PC-9 (cell line): ENCODE measurements around the gene XPO5. TPM values are rescaled to one million over a fixed set of nuclear protein-coding genes. Genes with fewer than 3 reads are reported as not detected.

Experiments
- BruUV-seq: library from RNA; stranded (reverse); fragments of 400-500 nt; replicated peaks from 2 replicates; lab custom pipeline; 2021; lab: Mats Ljungman, UMichigan
- CTCF ChIA-PET: fragments of 300-600 bp; sonication (Branson Sonifier 250); formaldehyde crosslinking; loops from one replicate; lab custom pipeline; 2022; ENCODE audit warnings: antibody characterized with exemption; lab: Charles Lee
- POLR2A ChIA-PET: fragments of 300-600 bp; sonication (Branson Sonifier 250); formaldehyde crosslinking; loops from one replicate; lab custom pipeline; 2022; ENCODE audit warnings: antibody characterized with exemption; ENCODE audit not compliant: unreplicated experiment; lab: Charles Lee
- DNase-seq, 2 experiments: peaks; one replicate each; pipeline versions ENCODE4 v3.0.0 to v3.0.0-alpha.2; 2015 to 2022; ENCODE audit warnings: mixed read lengths in 1 of 2
- H2AFZ ChIP-seq: fragments of 200-600 bp; sonication (generic); 2 replicates; pipeline ENCODE4 v1.8.1; 2017; ENCODE audit warnings: antibody characterized with exemption
- H3F3A ChIP-seq: fragments of 200-600 bp; sonication (generic); 2 replicates; pipeline ENCODE4 v1.8.1; 2017; ENCODE audit warnings: antibody characterized with exemption, mild to moderate bottlenecking, low read depth; ENCODE audit not compliant: insufficient read depth
- H3K27ac ChIP-seq: fragments of 200-600 bp; sonication (generic); 2 replicates; pipeline ENCODE4 v1.6.1; 2016; ENCODE audit warnings: mixed run types
- H3K27me3 ChIP-seq: fragments of 200-600 bp; sonication (generic); 2 replicates; pipeline ENCODE4 v1.6.1; 2016; ENCODE audit warnings: low read depth, mixed run types; ENCODE audit not compliant: insufficient read depth
- H3K36me3 ChIP-seq: fragments of 200-600 bp; sonication (generic); 2 replicates; pipeline ENCODE4 v1.6.1; 2016; ENCODE audit warnings: low read depth, mixed run types
- H3K4me1 ChIP-seq: fragments of 200-600 bp; sonication (generic); replicated peaks from 2 replicates; pipeline ENCODE4 v1.6.1; 2016; ENCODE audit warnings: mixed run types; ENCODE audit not compliant: insufficient read depth
- H3K4me2 ChIP-seq: fragments of 200-600 bp; sonication (generic); 2 replicates; pipeline ENCODE4 v1.6.1; 2017; ENCODE audit warnings: mixed run types
- H3K4me3 ChIP-seq: fragments of 200-600 bp; sonication (generic); 2 replicates; pipeline ENCODE4 v1.6.1; 2016; ENCODE audit warnings: mixed run types
- H3K79me2 ChIP-seq: fragments of 200-600 bp; sonication (generic); 2 replicates; pipeline ENCODE4 v1.6.1; 2017; ENCODE audit warnings: low read depth, mixed run types
- H3K9me2 ChIP-seq: fragments of 200-600 bp; sonication (generic); 2 replicates; pipeline ENCODE4 v1.8.1; 2017; ENCODE audit warnings: mild to moderate bottlenecking; ENCODE audit not compliant: insufficient read depth
- H3K9me3 ChIP-seq: fragments of 200-600 bp; sonication (generic); 2 replicates; pipeline ENCODE4 v1.8.1; 2016; ENCODE audit warnings: low read depth; ENCODE audit not compliant: insufficient read depth
- H4K20me1 ChIP-seq: fragments of 200-600 bp; sonication (generic); 2 replicates; pipeline ENCODE4 v1.8.1; 2017; ENCODE audit not compliant: insufficient read depth
- CTCF ChIP-seq: fragments of 200-600 bp; sonication (generic); conservative IDR thresholded peaks from 2 replicates; pipeline ENCODE4 v1.6.1; 2017; ENCODE audit warnings: mixed run types, antibody characterized with exemption, mild to moderate bottlenecking, moderate library complexity
- EZH2 ChIP-seq: fragments of 200-600 bp; sonication (generic); IDR thresholded peaks from 2 replicates; pipeline ENCODE4 v1.8.0; 2017; ENCODE audit warnings: antibody characterized with exemption, low read depth
- intact Hi-C: fragments of 100-400 bp; cut with micrococcal nuclease; formaldehyde crosslinking; loops from one replicate; pipeline ENCODE4 v1.10.0; 2022; ENCODE audit not compliant: unreplicated experiment
- total RNA-seq: library from RNA; stranded (reverse); gene quantifications from 2 replicates; pipeline ENCODE4 v1.2.3, GENCODE V29; 2021

XPO5 gene
- total RNA-seq, 1 experiment from 2014 or later, result 36.1 TPM

- BruUV-seq, result no TSS peak
- Histone ChIP-seq H3K79me2 (no peaks in the 10 kb centered on the region), H3K36me3 (peaks cover 54% of the 10 kb centered on the region), H3K4me2 (no peak overlapping the region), H3K27me3 (no peaks in the 10 kb centered on the region), H2AFZ (no peak overlapping the region), H3K9me2 (no peaks in the 10 kb centered on the region), H4K20me1 (no peaks in the 10 kb centered on the region), H3K4me1 (no peaks in the 10 kb centered on the region), H3K4me3 (no peak overlapping the region), H3F3A (0 out of 2 replicates have a peak, but pooled peaks cover 5% of the 10 kb centered on the region), H3K9me3 (no peaks in the 10 kb centered on the region), H3K27ac (no peak overlapping the region)
- TF ChIP-seq CTCF, result no peak
- DNase-seq, result no peak
- ChIA-PET CTCF (no interaction called here), POLR2A (no interaction called here)
- intact Hi-C loops, result no loop called here
These were observed 28.6 kb downstream of the XPO5 start for GRCh38 chr6:43547222-43547621.

DNA sequence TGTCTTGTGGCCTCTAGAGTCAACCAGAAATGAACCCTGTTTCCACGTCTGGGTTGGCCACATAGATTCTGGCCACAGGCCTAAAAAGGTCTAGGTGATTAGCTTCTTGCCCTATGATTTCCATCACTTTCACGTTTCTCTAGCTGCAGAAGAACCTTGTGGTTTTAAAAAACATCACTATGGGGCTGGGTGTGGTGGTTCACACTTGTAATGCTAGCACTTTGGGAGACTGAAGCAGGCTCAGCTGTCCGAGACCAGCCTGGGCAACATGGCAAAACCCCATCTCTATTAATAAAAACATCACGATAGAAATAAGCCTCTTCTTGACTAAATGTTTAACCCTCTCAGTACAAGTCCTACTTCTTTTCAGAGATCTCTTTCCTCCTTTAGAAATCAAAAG is 31.4 kb downstream of the XPO5 start:
- no TSS peak for BruUV-seq

DNA sequence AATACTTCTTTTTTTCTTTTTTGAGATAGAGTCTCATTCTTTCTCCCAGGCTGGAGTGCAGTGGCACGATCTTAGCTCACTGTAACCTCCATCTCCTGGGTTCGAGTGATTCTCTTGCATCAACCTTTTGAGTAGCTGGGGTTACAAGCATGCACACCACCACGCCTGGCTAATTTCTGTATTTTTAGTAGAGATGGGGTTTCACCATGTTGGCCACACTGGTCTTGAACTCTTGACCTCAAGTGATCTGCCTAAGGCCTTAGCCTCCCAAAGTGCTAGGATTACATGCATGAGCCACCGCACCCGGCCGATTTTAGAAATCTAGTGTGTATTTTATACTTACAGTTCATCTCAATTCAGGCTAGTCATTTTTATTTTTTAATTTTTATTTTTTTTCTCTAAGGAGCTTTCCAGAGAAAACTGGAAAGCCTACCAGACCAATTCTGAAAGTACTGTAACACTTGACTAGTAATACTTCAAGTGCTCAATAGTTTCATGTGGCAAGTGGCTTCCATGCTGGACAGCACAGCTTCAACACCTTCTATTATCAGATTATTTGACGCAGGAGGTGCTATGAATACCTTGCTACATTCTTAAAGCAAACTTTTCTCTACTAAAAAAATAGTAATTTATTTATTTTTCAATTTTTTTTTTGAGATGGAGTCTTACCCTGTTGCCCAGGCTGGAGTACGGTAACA is 33.9 kb downstream of the XPO5 start:
- H4K20me1 ChIP-seq, result no peaks in the 10 kb centered on the region
- no TSS peak for BruUV-seq
- no peak overlapping the region for H2AFZ ChIP-seq
- intact Hi-C loops, result no loop called here
- H3K9me3 ChIP-seq, result no peaks in the 10 kb centered on the region
- TF ChIP-seq EZH2 (no peak), CTCF (no peak)
- no peaks in the 10 kb centered on the region for H3K27me3 ChIP-seq
- POLR2A ChIA-PET, result no interaction called here
- no peaks in the 10 kb centered on the region for H3K9me2 ChIP-seq
- no peak for DNase-seq
- H3K36me3 ChIP-seq, result peaks cover 50% of the 10 kb centered on the region
- no peaks in the 10 kb centered on the region for H3K4me1 ChIP-seq
- no peak overlapping the region for H3K27ac ChIP-seq
- no peak overlapping the region for H3K4me3 ChIP-seq
- CTCF ChIA-PET, result no interaction called here
- no peak overlapping the region for H3K4me2 ChIP-seq
- H3F3A ChIP-seq, result 0 out of 2 replicates have a peak, but pooled peaks cover 5% of the 10 kb centered on the region
- H3K79me2 ChIP-seq, result no peaks in the 10 kb centered on the region

More for the DNA sequence above, 31.4 kb downstream of the XPO5 start:
- H3K27ac ChIP-seq, result no peak overlapping the region
- no peak for DNase-seq
- intact Hi-C loops, result no loop called here
- 0 out of 2 replicates have a peak, but pooled peaks cover 5% of the 10 kb centered on the region for H3F3A ChIP-seq
- ChIA-PET CTCF (no interaction called here), POLR2A (no interaction called here)
- H3K4me2 ChIP-seq, result no peak overlapping the region
- no peaks in the 10 kb centered on the region for H3K27me3 ChIP-seq
- H3K36me3 ChIP-seq, result peaks cover 54% of the 10 kb centered on the region
- H2AFZ ChIP-seq, result no peak overlapping the region
- H3K9me3 ChIP-seq, result no peaks in the 10 kb centered on the region
- no peaks in the 10 kb centered on the region for H3K79me2 ChIP-seq
- no peaks in the 10 kb centered on the region for H3K9me2 ChIP-seq
- no peak for TF ChIP-seq CTCF
- no peak for TF ChIP-seq EZH2
- H3K4me3 ChIP-seq, result no peak overlapping the region
- H3K4me1 ChIP-seq, result no peaks in the 10 kb centered on the region
- no peaks in the 10 kb centered on the region for H4K20me1 ChIP-seq
